Hepatic stellate cell (primary cell): ENCODE results near the gene EGF.

Experiments
- DNase-seq: peaks from one replicate; pipeline ENCODE4 v3.0.0; 2011; ENCODE audit warnings: low spot score

The EGF gene

DNA sequence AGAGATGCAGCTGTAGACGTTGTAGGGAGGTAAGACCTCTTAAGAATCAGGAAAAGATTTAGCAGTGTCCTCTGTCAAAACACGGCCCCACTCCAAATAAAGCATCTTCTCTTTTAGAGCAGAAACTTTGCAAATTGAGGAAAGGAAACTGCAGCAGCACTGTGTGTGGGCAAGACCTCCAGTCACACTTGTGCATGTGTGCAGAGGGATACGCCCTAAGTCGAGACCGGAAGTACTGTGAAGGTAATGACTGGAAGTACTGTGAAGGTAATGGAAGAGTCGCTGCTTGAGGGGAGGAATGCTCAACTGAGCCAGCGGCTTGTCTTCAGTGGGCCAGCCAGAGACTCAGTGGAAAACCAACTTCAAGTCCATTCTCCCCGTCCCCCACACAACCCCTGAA lies 46.5 kb downstream of the EGF start:
- no peak for DNase-seq

- no peak for DNase-seq
These were observed 49.7 kb downstream of the EGF start for GRCh38 chr4:109962401-109962800.

- no peak for DNase-seq
These were observed 54.3 kb downstream of the EGF start for GRCh38 chr4:109966891-109967481.

DNA sequence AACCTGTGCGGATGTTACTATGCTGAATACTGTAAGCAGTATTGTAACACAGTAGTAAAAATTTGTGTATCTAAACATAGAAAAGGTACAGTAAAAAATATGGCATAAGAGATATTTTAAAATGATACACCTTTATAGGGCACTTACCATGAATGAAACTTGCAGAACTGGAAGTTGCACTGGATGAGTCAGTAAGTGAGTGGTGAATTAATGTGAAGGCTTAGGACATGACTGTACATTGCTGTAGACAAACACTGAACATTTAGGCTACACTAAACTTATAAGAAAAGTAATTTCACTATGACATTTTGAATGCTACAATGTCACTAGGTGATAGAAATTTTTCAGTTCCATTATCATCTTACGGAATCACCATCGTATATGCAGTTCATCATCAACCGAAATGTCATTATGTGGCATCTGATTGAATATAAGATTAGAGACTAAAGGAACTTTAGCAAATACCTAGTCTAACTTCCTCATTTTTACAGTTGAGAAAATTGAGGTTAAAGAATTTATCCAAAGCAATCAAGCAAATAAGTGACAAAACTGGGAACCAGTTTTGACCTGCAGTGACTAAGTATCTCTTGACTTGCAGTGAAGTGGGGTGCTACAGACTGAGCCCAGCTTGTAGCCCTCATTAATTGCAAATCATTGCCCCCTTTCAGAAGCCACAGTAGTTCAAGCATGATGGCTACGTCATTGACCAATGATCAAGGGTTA lies 55.3 kb downstream of the EGF start:
- no peak for DNase-seq

DNA sequence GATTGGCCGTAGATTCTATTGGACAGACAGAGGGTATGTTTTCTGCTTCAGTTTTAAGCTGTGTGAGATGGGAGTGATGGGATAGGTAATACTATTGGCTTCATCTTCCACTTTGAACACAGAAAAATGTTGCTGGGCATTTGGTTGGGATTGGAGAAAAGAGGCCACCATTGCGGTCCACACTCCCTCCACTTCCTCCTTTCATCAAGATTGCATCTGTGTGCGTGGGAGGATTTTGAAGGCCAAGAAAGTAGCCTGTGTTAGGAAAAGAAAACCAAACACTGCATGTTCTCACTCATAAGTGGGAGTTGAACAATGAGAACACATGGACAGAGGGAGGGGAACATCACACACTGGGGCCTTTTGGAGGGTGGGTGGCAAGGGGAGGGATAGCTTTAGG lies 56.4 kb downstream of the EGF start:
- no peak for DNase-seq

DNA sequence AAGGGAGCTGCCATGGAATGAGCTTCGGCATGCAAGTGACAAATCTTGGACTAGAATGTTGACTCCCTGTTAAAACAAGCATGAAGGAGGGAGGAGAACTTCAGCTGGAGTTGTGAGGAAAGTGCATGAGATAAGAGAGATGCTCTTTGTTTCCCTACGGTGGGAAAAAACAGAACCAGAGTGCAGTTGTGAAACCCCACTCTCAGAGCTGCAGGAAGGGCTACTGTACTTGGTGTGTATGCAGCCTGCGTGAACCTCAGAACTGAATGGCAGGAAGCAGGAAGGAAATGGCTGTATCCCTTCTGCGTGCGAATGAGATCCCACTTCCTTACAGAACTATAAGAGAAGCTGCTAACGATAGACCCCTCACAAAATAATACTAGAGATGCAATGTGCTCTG lies 57.2 kb downstream of the EGF start:
- no peak for DNase-seq

DNA sequence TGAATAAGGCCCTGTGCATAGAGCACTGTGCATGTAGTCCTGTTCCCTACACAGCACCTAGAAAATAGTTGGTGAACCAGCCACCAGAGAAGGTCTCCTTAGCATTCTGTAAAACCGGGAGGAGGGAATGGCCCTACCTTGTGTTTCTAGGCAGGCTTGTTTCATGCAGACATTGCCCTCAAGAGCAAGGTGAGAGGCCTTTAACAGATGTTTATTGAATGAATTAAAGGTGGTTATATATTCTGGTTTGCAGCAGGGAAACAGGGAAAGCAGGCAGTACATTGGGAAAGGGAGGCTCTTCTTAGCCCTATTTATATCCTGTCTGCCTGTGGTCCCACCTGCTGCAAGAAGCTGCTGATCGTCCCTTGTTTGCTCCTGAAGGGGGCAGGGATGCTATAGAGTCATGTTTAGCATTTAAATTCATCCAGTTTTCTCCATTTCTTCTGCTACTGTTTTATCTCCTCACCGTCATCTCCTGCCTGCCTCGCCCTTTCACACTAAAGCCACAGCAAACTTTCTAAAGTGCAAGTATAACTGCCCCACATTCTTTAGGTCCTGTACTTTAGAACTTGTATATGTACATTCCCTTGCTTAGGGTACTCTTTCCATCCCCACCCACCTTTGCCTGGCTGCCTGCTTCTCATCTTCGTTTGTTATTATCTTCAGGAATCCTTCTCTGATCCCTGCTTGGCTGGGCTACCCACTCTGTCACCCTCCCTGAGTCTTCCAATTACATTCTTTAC lies 60.3 kb downstream of the EGF start:
- no peak for DNase-seq

- no peak for DNase-seq
These were observed 60.8 kb downstream of the EGF start for GRCh38 chr4:109973529-109973905.

DNA sequence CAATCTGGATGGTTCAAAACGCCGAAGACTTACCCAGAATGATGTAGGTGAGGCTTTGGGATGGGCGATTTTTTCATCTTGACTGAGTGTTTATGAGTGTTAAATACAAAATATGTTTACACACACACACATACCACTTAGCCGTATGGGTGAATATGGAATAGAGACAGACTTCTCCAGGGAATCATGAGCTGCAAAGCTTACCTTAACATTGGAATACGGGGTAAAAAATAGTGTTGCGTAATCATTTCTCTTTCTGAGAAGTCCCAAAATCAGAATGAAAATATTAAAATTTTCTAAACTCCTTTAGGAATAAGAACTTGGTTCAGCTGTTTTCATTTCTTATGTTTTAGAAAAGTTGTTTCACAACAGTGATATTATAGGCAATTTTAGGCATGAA lies 63.5 kb downstream of the EGF start:
- no peak for DNase-seq

- peak; percentile 7 for DNase-seq
These were observed 65.3 kb downstream of the EGF start for GRCh38 chr4:109977854-109978501.

GRCh38 chr4:109978704-109979454 lies 66.2 kb downstream of the EGF start:
- DNase-seq: no peak

DNA sequence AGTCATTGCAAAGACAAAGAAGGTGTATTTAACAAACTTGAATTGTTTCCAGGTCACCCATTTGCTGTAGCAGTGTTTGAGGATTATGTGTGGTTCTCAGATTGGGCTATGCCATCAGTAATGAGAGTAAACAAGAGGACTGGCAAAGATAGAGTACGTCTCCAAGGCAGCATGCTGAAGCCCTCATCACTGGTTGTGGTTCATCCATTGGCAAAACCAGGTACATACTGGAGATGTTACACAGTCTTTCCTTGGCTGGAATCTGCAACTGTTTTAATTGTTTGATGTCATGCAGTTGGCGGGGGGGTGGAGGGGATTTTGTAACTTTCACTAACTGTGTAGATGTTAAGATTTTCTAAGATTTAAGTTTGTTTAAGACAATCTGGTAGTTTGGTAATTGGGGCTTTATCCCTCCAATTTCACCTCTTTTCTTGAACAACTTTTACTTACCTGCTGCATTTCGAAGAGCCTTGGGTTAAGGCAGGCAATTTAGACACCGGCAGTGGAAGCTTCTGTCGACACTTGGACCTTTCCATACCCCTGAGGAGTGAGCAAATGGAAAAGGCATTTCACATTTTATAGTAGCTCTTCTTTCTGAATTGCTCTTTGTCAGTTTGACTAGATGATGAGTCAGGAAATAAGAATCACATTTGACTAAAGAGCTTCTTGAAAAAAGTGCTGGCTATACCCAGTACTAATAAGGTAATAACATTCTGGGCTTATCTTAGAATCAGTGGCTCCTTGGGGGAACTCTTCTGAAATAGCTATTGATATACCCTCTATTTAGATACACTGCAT lies 67.4 kb downstream of the EGF start:
- DNase-seq: peak; percentile 4

DNA sequence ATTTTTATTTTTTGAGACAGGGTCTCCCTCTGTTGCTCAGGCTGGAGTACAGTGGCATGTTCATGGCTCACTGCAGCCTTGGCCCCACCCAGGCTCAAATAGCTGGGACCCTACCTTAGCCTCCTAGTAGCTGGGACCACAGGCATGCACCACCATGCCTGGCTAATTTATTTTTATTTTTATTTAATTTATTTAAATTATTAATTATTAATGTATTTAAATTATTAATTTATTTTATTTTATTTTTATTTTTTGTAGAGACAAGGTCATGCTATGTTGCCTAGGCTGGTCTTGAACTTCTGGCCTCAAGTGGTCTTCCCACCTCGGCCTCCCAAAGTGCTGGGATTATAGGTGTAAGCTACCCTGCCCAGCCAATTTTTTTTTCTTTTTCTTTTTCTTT lies 69.3 kb downstream of the EGF start:
- no peak for DNase-seq

- no peak for DNase-seq
These were observed 69.8 kb downstream of the EGF start for GRCh38 chr4:109982521-109982920.

- no peak for DNase-seq
These were observed 73.6 kb downstream of the EGF start for GRCh38 chr4:109985993-109986974.

GRCh38 chr4:109989044-109989443 lies 76.4 kb downstream of the EGF start:
- no peak for DNase-seq

GRCh38 chr4:109989618-109990017 lies 76.9 kb downstream of the EGF start:
- no peak for DNase-seq

GRCh38 chr4:109990261-109991257 lies 77.9 kb downstream of the EGF start:
- no peak for DNase-seq

DNA sequence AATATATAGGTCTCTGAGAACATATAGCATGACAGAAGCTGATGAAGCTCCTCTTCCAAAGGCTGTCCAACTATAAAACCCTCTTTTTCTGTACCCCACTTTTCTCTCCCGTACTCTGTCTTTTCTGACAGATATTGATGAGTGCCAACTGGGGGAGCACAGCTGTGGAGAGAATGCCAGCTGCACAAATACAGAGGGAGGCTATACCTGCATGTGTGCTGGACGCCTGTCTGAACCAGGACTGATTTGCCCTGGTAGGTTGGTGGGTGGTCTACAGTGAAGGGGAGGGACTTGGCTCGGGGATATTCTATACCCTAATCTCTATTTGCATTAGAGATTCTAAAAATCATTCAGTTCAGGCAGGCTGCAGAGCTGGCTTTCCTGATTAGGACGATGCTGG lies 80.4 kb downstream of the EGF start:
- DNase-seq: no peak
